Measurements from ENCODE around the gene FSD1L.

DNA sequence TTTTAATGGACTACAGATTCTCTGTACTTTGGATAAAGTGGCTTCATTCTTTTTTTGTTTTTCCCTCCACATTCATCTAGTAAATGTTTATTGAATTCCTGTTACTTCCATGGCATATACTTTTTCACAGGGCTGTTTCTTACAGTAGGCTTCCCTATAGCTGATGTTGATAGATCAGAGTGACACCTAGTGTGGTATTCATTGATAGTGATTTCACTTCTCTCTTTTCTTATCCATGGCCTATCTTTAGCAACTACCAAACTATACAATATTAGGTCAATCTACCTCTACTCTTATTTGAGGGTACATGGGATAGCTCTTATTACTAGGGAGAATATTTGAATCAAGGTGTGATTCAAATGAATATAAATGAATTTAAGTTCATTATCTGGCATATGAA lies 35.8 kb downstream of the FSD1L start:
- TF ChIP-seq, protein P1, sequence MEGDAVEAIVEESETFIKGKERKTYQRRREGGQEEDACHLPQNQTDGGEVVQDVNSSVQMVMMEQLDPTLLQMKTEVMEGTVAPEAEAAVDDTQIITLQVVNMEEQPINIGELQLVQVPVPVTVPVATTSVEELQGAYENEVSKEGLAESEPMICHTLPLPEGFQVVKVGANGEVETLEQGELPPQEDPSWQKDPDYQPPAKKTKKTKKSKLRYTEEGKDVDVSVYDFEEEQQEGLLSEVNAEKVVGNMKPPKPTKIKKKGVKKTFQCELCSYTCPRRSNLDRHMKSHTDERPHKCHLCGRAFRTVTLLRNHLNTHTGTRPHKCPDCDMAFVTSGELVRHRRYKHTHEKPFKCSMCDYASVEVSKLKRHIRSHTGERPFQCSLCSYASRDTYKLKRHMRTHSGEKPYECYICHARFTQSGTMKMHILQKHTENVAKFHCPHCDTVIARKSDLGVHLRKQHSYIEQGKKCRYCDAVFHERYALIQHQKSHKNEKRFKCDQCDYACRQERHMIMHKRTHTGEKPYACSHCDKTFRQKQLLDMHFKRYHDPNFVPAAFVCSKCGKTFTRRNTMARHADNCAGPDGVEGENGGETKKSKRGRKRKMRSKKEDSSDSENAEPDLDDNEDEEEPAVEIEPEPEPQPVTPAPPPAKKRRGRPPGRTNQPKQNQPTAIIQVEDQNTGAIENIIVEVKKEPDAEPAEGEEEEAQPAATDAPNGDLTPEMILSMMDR (IDR thresholded peaks at IDR 0.05): no peak
- no peak for TF ChIP-seq EZH2 (IDR thresholded peaks at IDR 0.05; ENCODE audit: borderline replicate concordance, insufficient read depth, low read depth, low read length, poor library complexity, severe bottlenecking)
